Gastrocnemius medialis (tissue), 4 donors: ENCODE results near the gene TTC4.

Source experiments
- CTCF ChIP-seq, 5 experiments: fragments of 450-650 bp in 3 of 5; fragments of 200-600 bp in 2 of 5; sonication (generic) in 2 of 5; IDR thresholded peaks in 4 of 5; conservative IDR thresholded peaks in 1 of 5; 1 replicate in 4 of 5; 2 replicates in 1 of 5; pipeline ENCODE4 v1.5.1; 2016 to 2019; ENCODE audit warnings: antibody characterized with exemption in 5 of 5, mild to moderate bottlenecking in 3 of 5, moderate library complexity in 3 of 5
- POLR2A ChIP-seq, 2 donors: fragments of 450-650 bp; IDR thresholded peaks; one replicate each; pipeline ENCODE4 v1.6.1; 2017; ENCODE audit warnings: antibody characterized with exemption in 2 of 2, mild to moderate bottlenecking in 2 of 2, moderate library complexity in 2 of 2

GRCh38 chr1:54741531-54741930 lies 25.9 kb downstream of the TTC4 start:
- no peak for TF ChIP-seq CTCF (IDR thresholded peaks at IDR 0.05 in 4 of 5, conservative IDR thresholded peaks at IDR 0.05 in 1 of 5)
- TF ChIP-seq POLR2A (IDR thresholded peaks at IDR 0.05): no peak
